Thoracic aorta (tissue), 2 donors: ENCODE measurements around the gene EXOC6B. TPM values are rescaled to one million over a fixed set of nuclear protein-coding genes. Genes with fewer than 3 reads are reported as not detected.

Experiments used
- ATAC-seq: fragments of 150-250 bp; one replicate; pipeline ENCODE4 v1.8.0; 2017; ENCODE audit warnings: low read depth; ENCODE audit not compliant: insufficient number of reproducible peaks, low FRiP score
- DNase-seq: peaks from one replicate; pipeline ENCODE4 v3.0.0-alpha.2; 2020; ENCODE audit warnings: low spot score
- H3K27ac ChIP-seq, 2 donors: fragments of 200-600 bp; sonication (generic); 1 replicate in 1 of 2; 2 replicates in 1 of 2; pipeline ENCODE4 v1.5.1; 2016; ENCODE audit warnings: mild to moderate bottlenecking in 2 of 2, moderate library complexity in 2 of 2
- H3K27me3 ChIP-seq: fragments of 200-600 bp; sonication (generic); replicated peaks from 2 replicates; pipeline ENCODE4 v1.6.0; 2016; ENCODE audit warnings: mild to moderate bottlenecking; ENCODE audit not compliant: insufficient read depth
- H3K36me3 ChIP-seq: fragments of 200-600 bp; sonication (generic); one replicate; pipeline ENCODE4 v1.5.1; 2016
- H3K4me1 ChIP-seq, 2 donors: fragments of 200-600 bp; sonication (generic); 1 replicate in 1 of 2; 2 replicates in 1 of 2; pipeline versions ENCODE4 v1.5.1 to v1.6.0; 2016; ENCODE audit warnings: low read depth in 2 of 2, mild to moderate bottlenecking in 1 of 2; ENCODE audit not compliant: control insufficient read depth in 1 of 2
- H3K4me3 ChIP-seq: fragments of 200-600 bp; sonication (generic); 2 replicates; pipeline ENCODE4 v1.5.1; 2016; ENCODE audit warnings: mild to moderate bottlenecking
- H3K9me3 ChIP-seq: fragments of 200-600 bp; sonication (generic); 2 replicates; pipeline ENCODE4 v1.5.1; 2016
- CTCF ChIP-seq: fragments of 200-600 bp; sonication (generic); IDR thresholded peaks from one replicate; pipeline ENCODE4 v1.5.1; 2019; ENCODE audit warnings: antibody characterized with exemption
- total RNA-seq, 2 donors: library from RNA; depleted of rRNA; stranded (reverse); fragments of >200 nt; gene quantifications; one replicate each; pipeline versions ENCODE4 v1.1.0 to v1.2.3, GENCODE V29; 2016

Gene EXOC6B
- total RNA-seq, 2 donors from 2014 or later: 29.6 to 44.5 TPM

GRCh38 chr2:72143441-72144273 lies 682.2 kb downstream of the EXOC6B start:
- ATAC-seq (peak; percentile 5), DNase-seq (no peak)
- peak overlapping the region; percentile 73 to 80 for H3K27ac ChIP-seq
- H3K36me3 ChIP-seq: no peaks in the 10 kb centered on the region
- H3K4me3 ChIP-seq: peak overlapping the region; percentile 83
- H3K27me3 ChIP-seq: no peaks in the 10 kb centered on the region
- peaks cover 47 to 82% of the 10 kb centered on the region in 2 donors for H3K4me1 ChIP-seq
- TF ChIP-seq CTCF: no peak
- H3K9me3 ChIP-seq: no peaks in the 10 kb centered on the region

GRCh38 chr2:72142570-72143440 lies 683.0 kb downstream of the EXOC6B start:
- no peak for TF ChIP-seq CTCF
- H3K27me3 ChIP-seq: no peaks in the 10 kb centered on the region
- peak overlapping the region; percentile 83 for H3K4me3 ChIP-seq
- DNase-seq (no peak), ATAC-seq (peak; percentile 17)
- no peaks in the 10 kb centered on the region for H3K36me3 ChIP-seq
- H3K9me3 ChIP-seq: no peaks in the 10 kb centered on the region
- H3K4me1 ChIP-seq: peaks cover 51 to 86% of the 10 kb centered on the region in 2 donors
- H3K27ac ChIP-seq: peak overlapping the region; percentile 73 to 80

- Histone ChIP-seq H3K27me3 (no peaks in the 10 kb centered on the region), H3K4me1 (peaks cover 44 to 86% of the 10 kb centered on the region in 2 donors), H3K36me3 (no peaks in the 10 kb centered on the region), H3K9me3 (no peaks in the 10 kb centered on the region), H3K27ac (peak overlapping the region in 1 of 2 donors; percentile 80), H3K4me3 (no peak overlapping the region)
- TF ChIP-seq CTCF: no peak
- no peak for DNase-seq
- no peak for ATAC-seq
These were observed 683.9 kb downstream of the EXOC6B start for GRCh38 chr2:72141881-72142451.

GRCh38 chr2:72141032-72141645 lies 684.7 kb downstream of the EXOC6B start:
- H3K4me1 ChIP-seq: peaks cover 41 to 85% of the 10 kb centered on the region in 2 donors
- H3K27me3 ChIP-seq: no peaks in the 10 kb centered on the region
- TF ChIP-seq CTCF: no peak
- no peak overlapping the region for H3K4me3 ChIP-seq
- H3K9me3 ChIP-seq: no peaks in the 10 kb centered on the region
- ATAC-seq (no peak), DNase-seq (no peak)
- H3K27ac ChIP-seq: no peak overlapping the region
- H3K36me3 ChIP-seq: no peaks in the 10 kb centered on the region
